Sigmoid colon (tissue), 4 donors: Measurements from ENCODE around the gene DEFB131A.
"Not testable (repeated sequence)": the region's sequence is repeated elsewhere in the genome, so short reads cannot be mapped to it uniquely, and the experiment has no call there.

ENCODE experiments used
- CTCF ChIP-seq, 4 experiments: fragments of 450-650 bp in 3 of 4; fragments of 200-600 bp in 1 of 4; IDR thresholded peaks; one replicate each; pipeline ENCODE4 v1.5.1; 2016 to 2019; ENCODE audit warnings: antibody characterized with exemption in 4 of 4, mild to moderate bottlenecking in 3 of 4, moderate library complexity in 2 of 4
- EP300 ChIP-seq, 4 donors: sonication (generic); formaldehyde crosslinking; IDR thresholded peaks; one replicate each; pipeline ENCODE4 v1.6.1; 2017; ENCODE audit warnings: antibody characterized with exemption in 4 of 4
- POLR2AphosphoS5 ChIP-seq, 4 donors: sonication (generic); formaldehyde crosslinking; IDR thresholded peaks; one replicate each; pipeline ENCODE4 v1.6.1; 2017; ENCODE audit warnings: antibody characterized with exemption in 4 of 4

GRCh38 chr4:9436728-9437127 is 7.5 kb upstream of the DEFB131A start:
- not testable (repeated sequence) for TF ChIP-seq CTCF, EP300, POLR2AphosphoS5 (IDR thresholded peaks at IDR 0.05)
